HG03175 (cell line): Measurements from ENCODE around the gene CORO7.

Experiments used
- ATAC-seq: cut with Tn5 transposase; IDR thresholded peaks from one replicate; pipeline ENCODE4 v1.9.1; 2021; ENCODE audit warnings: mild to moderate bottlenecking, moderate library complexity; ENCODE audit not compliant: unreplicated experiment

The CORO7 gene

GRCh38 chr16:4426722-4427372, 10.5 kb upstream of the CORO7 start:
- no peak for ATAC-seq

GRCh38 chr16:4426021-4426684, 9.8 kb upstream of the CORO7 start:
- peak; percentile 30 for ATAC-seq

GRCh38 chr16:4425378-4426020, 9.1 kb upstream of the CORO7 start, which contains the start of gene DNAJA3:
Gene DNAJA3 (plus strand): TSS chr16:4425868. CDS start chr16:4425882, 14 bp downstream.
- ATAC-seq, result peak; percentile 89

- ATAC-seq, result no peak
Observed at GRCh38 chr16:4420505-4421105, 4.2 kb upstream of the CORO7 start.

GRCh38 chr16:4419402-4419959, 3.1 kb upstream of the CORO7 start:
- ATAC-seq, result no peak

GRCh38 chr16:4415538-4416199, 727 bp downstream of the CORO7 start:
- ATAC-seq, result no peak

GRCh38 chr16:4414187-4414917, 2.0 kb downstream of the CORO7 start:
- peak; percentile 57 for ATAC-seq

- ATAC-seq, result no peak
Observed at GRCh38 chr16:4412854-4413253, 3.5 kb downstream of the CORO7 start.

GRCh38 chr16:4412159-4412558, 4.2 kb downstream of the CORO7 start:
- ATAC-seq, result no peak

GRCh38 chr16:4411684-4412083, 4.7 kb downstream of the CORO7 start:
- ATAC-seq, result no peak

- ATAC-seq, result no peak
Observed at GRCh38 chr16:4410335-4411075, 5.9 kb downstream of the CORO7 start.

GRCh38 chr16:4409081-4409932, 7.1 kb downstream of the CORO7 start:
- ATAC-seq, result no peak

GRCh38 chr16:4408323-4408690, 8.1 kb downstream of the CORO7 start:
- no peak for ATAC-seq

- no peak for ATAC-seq
Observed at GRCh38 chr16:4407543-4408322, 8.7 kb downstream of the CORO7 start.

- no peak for ATAC-seq
Observed at GRCh38 chr16:4404967-4405696, 11.3 kb downstream of the CORO7 start.

- no peak for ATAC-seq
Observed at GRCh38 chr16:4404247-4404966, 12.0 kb downstream of the CORO7 start.
